ENCODE results near the gene CMTR2. TPM values are rescaled to one million over a fixed set of nuclear protein-coding genes. Genes with fewer than 3 reads are reported as not detected.

CMTR2 gene
- total RNA-seq, 1 experiment from 2014 or later, result 15.5 TPM

DNA sequence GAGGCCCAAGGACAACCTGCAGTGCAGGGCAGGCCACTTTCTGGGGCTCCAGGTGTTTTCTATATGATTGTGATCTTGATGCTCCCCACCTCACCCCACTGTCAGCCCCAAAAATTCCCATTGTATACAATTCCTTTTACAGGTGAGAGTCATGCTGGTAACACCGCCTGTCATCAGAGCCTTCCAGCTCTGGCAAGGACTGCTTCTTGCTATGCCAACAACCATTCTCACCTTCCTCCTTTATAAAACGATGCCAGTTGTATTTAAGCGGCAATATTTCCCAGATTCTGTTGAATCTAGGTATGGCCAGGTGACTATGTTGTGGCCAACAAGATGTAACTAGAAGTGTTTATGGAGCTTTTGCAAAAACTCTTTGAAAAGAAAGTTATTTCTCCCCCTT lies 38.9 kb upstream of the CMTR2 start:
- no peak overlapping the region for H2BK120ac ChIP-seq (ENCODE audit: low read depth, low read length, poor library complexity, severe bottlenecking)
- no peak overlapping the region for H3K14ac ChIP-seq (ENCODE audit: insufficient read depth, low read length)
- no peak overlapping the region for H3K4me2 ChIP-seq (ENCODE audit: insufficient read depth, insufficient read length, low read length)
- no peaks in the 10 kb centered on the region for H3K79me2 ChIP-seq (ENCODE audit: insufficient read depth, low read length)
- Mint-ChIP-seq H3K4me1 (peaks cover 4 to 5% of the 10 kb centered on the region in 2 experiments; a peak in 1 of 4 replicates), H3K36me3 (ENCODE audit: insufficient read depth in 1 of 3, low read depth in 3 of 3) (no peaks in the 10 kb centered on the region), H3K27me3 (ENCODE audit: low read depth) (peaks cover 5% of the 10 kb centered on the region), H3K9me3 (peaks cover 0 to 4% of the 10 kb centered on the region in 2 experiments; a peak in 3 of 5 replicates), H3K27ac (no peak overlapping the region), H3K4me3 (no peak overlapping the region)
- H4K20me1 ChIP-seq (ENCODE audit: control insufficient read depth, insufficient read depth, insufficient read length), result no peaks in the 10 kb centered on the region
- no peak overlapping the region for H3K56ac ChIP-seq (ENCODE audit: insufficient read length, low read depth, low read length)
- no CpG with 5 or more reads among the region's 3 CpGs for WGBS (ENCODE audit: extremely low coverage, insufficient read length, low lambda C conversion rate)
- no peak overlapping the region for H4K91ac ChIP-seq (ENCODE audit: insufficient read length, low read depth, low read length)
- no peak overlapping the region for H3K9ac ChIP-seq (ENCODE audit: extremely low read depth, insufficient read length, low read length)
- H3K27ac ChIP-seq (ENCODE audit: insufficient read length, low read depth, low read length), result no peak overlapping the region
- H2AK5ac ChIP-seq (ENCODE audit: insufficient read length, low read length), result no peak overlapping the region
- H3T11ph ChIP-seq (ENCODE audit: low read length), result no peak overlapping the region
- no peak overlapping the region for H3K18ac ChIP-seq (ENCODE audit: insufficient read length, low read depth, low read length)
- H2BK15ac ChIP-seq (ENCODE audit: low read depth, low read length), result no peak overlapping the region
- H2AFZ ChIP-seq (ENCODE audit: low read length), result no peak overlapping the region
- no peaks in the 10 kb centered on the region for H3K79me1 ChIP-seq (ENCODE audit: insufficient read depth, low read depth, low read length, poor library complexity, severe bottlenecking)
- no peak overlapping the region for H2BK5ac ChIP-seq (ENCODE audit: insufficient read length, low read length)
- TF ChIP-seq, protein P1, sequence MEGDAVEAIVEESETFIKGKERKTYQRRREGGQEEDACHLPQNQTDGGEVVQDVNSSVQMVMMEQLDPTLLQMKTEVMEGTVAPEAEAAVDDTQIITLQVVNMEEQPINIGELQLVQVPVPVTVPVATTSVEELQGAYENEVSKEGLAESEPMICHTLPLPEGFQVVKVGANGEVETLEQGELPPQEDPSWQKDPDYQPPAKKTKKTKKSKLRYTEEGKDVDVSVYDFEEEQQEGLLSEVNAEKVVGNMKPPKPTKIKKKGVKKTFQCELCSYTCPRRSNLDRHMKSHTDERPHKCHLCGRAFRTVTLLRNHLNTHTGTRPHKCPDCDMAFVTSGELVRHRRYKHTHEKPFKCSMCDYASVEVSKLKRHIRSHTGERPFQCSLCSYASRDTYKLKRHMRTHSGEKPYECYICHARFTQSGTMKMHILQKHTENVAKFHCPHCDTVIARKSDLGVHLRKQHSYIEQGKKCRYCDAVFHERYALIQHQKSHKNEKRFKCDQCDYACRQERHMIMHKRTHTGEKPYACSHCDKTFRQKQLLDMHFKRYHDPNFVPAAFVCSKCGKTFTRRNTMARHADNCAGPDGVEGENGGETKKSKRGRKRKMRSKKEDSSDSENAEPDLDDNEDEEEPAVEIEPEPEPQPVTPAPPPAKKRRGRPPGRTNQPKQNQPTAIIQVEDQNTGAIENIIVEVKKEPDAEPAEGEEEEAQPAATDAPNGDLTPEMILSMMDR (conservative IDR thresholded peaks at IDR 0.05), result no peak
- no peak overlapping the region for H4K5ac ChIP-seq (ENCODE audit: insufficient read length, low read depth, low read length)
- no peaks in the 10 kb centered on the region for H3K27me3 ChIP-seq (ENCODE audit: insufficient read depth, low read length)
- H3K23me2 ChIP-seq (ENCODE audit: insufficient read length, low read depth, low read length, poor library complexity, severe bottlenecking), result no peaks in the 10 kb centered on the region
- H4K8ac ChIP-seq (replicated peaks; ENCODE audit: insufficient read length, low read depth, low read length), result no peak overlapping the region
- H3K4ac ChIP-seq (ENCODE audit: low read depth, low read length), result no peak overlapping the region
- H2BK20ac ChIP-seq (ENCODE audit: low read depth, low read length, poor library complexity, severe bottlenecking), result no peak overlapping the region
- no peaks in the 10 kb centered on the region for H3K4me1 ChIP-seq (ENCODE audit: insufficient read depth, low read length)
- H3K9me3 ChIP-seq (ENCODE audit: control insufficient read depth, low read depth, low read length), result no peaks in the 10 kb centered on the region
- no peak overlapping the region for H3K23ac ChIP-seq (ENCODE audit: insufficient read length, low read depth, low read length)
- H2BK12ac ChIP-seq (ENCODE audit: insufficient read length, low read depth, low read length), result no peak overlapping the region
- no peak for DNase-seq

Measured in H9 (cell line).